Ascending aorta (tissue), 2 donors: ENCODE measurements around the gene KRTDAP. TPM values are rescaled to one million over a fixed set of nuclear protein-coding genes. Genes with fewer than 3 reads are reported as not detected.

Experiments
- DNase-seq, 2 donors: peaks; one replicate each; pipeline ENCODE4 v3.0.0-alpha.2; 2019; ENCODE audit warnings: low spot score in 2 of 2
- H3K27ac ChIP-seq, 2 donors: fragments of 200-600 bp; sonication (generic); one replicate each; pipeline ENCODE4 v1.5.1; 2016 to 2017; ENCODE audit warnings: mild to moderate bottlenecking in 1 of 2
- H3K27me3 ChIP-seq: fragments of 200-600 bp; sonication (generic); one replicate; pipeline ENCODE4 v1.5.1; 2017
- H3K36me3 ChIP-seq, 2 donors: fragments of 200-600 bp; sonication (generic); one replicate each; pipeline ENCODE4 v1.5.1; 2016
- H3K4me1 ChIP-seq, 2 donors: fragments of 200-600 bp; sonication (generic); one replicate each; pipeline ENCODE4 v1.5.1; 2016 to 2017; ENCODE audit warnings: mild to moderate bottlenecking in 1 of 2
- H3K4me3 ChIP-seq, 2 donors: fragments of 200-600 bp; sonication (generic); one replicate each; pipeline ENCODE4 v1.5.1; 2016 to 2017; ENCODE audit warnings: mild to moderate bottlenecking in 1 of 2
- H3K9me3 ChIP-seq, 2 donors: fragments of 200-600 bp; sonication (generic); one replicate each; pipeline ENCODE4 v1.5.1; 2016
- CTCF ChIP-seq, 3 experiments: fragments of 200-600 bp in 2 of 3; fragments of 450-650 bp in 1 of 3; sonication (generic) in 2 of 3; IDR thresholded peaks; one replicate each; pipeline ENCODE4 v1.5.1; 2016 to 2019; ENCODE audit warnings: antibody characterized with exemption in 3 of 3, mild to moderate bottlenecking in 1 of 3, moderate library complexity in 1 of 3
- intact Hi-C: fragments of 100-400 bp; cut with DNase I; formaldehyde crosslinking; loops from one replicate; pipeline ENCODE4 v1.15.1; 2023
- total RNA-seq: library from RNA; depleted of rRNA; stranded (reverse); fragments of >200 nt; gene quantifications from one replicate; pipeline ENCODE4 v1.1.0, GENCODE V29; 2016

The KRTDAP gene
- total RNA-seq, 1 donor from 2014 or later, result not detected

GRCh38 chr19:35533201-35533821 lies 43.0 kb upstream of the KRTDAP start, which contains the start of gene GAPDHS:
Gene GAPDHS (plus strand): TSS chr19:35533456. CDS start chr19:35533528, 72 bp downstream.
- intact Hi-C loops, result no loop called here
- Histone ChIP-seq H3K4me1 (no peaks in the 10 kb centered on the region), H3K27ac (no peak within 1 kb of the TSS), H3K27me3 (no peaks in the 10 kb centered on the region), H3K9me3 (no peaks in the 10 kb centered on the region), H3K36me3 (no peaks in the 10 kb centered on the region), H3K4me3 (no peak within 1 kb of the TSS)
- TF ChIP-seq CTCF (IDR thresholded peaks at IDR 0.05), result no peak
- DNase-seq, result no peak

DNA sequence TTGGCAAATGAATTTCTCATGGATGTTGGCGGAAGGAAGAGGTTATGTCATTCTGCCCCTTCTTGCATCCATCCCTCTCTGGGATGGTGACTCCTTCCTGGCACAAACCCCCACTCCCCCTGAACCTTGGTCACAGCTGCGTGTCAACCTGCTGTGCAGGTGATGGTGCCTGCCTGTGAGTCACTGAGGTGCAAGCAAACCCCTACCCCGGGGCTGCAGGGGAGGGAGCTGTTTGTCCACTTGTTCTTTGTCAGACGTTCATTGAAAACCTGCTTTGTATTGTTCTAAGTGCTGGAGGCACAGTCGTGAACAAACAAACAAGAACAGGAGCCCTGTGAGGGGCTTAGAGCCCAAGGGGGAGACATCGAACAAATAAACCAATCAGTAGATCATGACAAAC lies 41.0 kb upstream of the KRTDAP start:
- Histone ChIP-seq H3K4me1 (no peaks in the 10 kb centered on the region), H3K9me3 (no peaks in the 10 kb centered on the region), H3K4me3 (no peak overlapping the region), H3K27ac (no peak overlapping the region), H3K27me3 (no peaks in the 10 kb centered on the region), H3K36me3 (no peaks in the 10 kb centered on the region)
- TF ChIP-seq CTCF (IDR thresholded peaks at IDR 0.05), result no peak
- intact Hi-C loops, result no loop called here
- DNase-seq, result no peak

DNA sequence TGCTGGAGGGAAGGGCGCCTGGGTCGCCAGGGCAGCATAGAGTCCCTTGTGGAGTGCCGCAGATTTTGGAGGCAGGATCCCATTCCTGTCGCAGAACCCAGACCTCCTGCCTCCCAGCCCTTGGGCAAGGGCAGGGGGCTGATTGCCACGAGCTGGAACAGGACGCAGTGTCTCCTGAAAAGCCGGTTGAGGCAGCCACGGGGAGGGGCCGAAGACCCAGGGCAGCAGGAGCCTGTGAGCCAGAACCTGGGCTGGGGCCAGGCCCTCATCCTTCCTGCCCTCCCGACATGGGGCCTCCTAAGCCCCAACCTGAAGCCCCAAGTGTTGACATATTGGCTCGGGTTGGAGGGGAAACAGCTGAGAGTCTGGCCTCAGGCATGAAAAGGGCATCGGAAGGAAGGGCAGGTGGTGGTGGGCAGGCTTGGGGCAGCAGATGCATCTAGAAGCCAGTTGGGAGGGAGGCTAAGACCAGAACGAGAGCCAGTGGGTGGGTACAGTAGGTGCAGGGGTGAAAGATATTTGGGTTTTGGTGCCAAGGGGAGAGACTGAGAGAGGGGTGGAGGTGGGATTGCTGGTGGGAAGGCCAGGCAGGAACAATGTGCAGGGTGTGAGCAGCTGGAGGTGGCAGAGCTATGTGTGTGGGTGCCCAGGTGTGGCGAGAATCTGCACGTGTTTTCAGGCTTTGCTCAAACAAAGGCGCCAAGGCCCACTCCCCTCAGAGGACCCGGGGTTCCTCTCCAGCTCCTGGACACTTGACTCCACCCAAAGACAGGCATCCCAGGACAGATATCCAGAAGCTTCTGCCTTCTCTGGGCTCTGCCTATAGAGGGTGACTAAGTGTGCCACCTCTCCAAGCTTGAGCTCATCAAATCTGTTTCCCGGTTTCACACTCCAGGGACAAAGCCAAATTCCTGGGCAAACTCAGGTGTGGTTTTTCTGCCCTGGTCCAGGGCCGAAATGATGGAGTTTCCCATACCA lies 39.3 kb upstream of the KRTDAP start:
- Histone ChIP-seq H3K4me3 (no peak overlapping the region), H3K27me3 (no peaks in the 10 kb centered on the region), H3K9me3 (no peaks in the 10 kb centered on the region), H3K36me3 (no peaks in the 10 kb centered on the region), H3K27ac (no peak overlapping the region), H3K4me1 (no peaks in the 10 kb centered on the region)
- TF ChIP-seq CTCF (IDR thresholded peaks at IDR 0.05), result no peak
- no peak for DNase-seq
- intact Hi-C loops, result no loop called here

GRCh38 chr19:35528218-35529038 lies 38.2 kb upstream of the KRTDAP start, which contains the start of gene SBSN:
Gene SBSN (minus strand): TSS chr19:35528311. CDS start chr19:35528281, 30 bp downstream.
- Histone ChIP-seq H3K27ac (no peak within 1 kb of the TSS), H3K27me3 (no peaks in the 10 kb centered on the region), H3K4me3 (no peak within 1 kb of the TSS), H3K36me3 (no peaks in the 10 kb centered on the region), H3K4me1 (no peaks in the 10 kb centered on the region), H3K9me3 (no peaks in the 10 kb centered on the region)
- TF ChIP-seq CTCF (IDR thresholded peaks at IDR 0.05), result no peak
- DNase-seq, result no peak
- intact Hi-C loops, result no loop called here

DNA sequence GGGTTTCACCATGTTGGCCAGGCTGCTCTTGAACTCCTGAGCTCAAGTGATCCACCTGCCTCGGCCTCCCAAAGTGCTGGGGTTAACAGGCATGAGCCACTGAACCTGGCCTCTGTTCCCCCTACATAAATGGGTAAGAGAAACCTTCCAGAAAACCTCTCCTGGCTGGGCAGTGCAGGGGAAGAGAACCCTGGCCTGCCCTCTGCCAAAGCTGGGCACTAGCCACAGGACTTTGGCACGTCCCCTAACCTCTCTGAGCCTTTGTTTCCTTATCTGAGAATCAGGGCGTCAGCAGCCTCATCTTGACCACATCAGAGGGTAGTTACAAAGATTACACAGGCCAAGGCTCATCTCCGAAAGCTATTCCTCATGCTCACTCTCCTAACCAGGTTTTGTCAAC lies 35.6 kb upstream of the KRTDAP start:
- H3K27me3 ChIP-seq, result no peaks in the 10 kb centered on the region
- no peaks in the 10 kb centered on the region for H3K36me3 ChIP-seq
- no peaks in the 10 kb centered on the region for H3K9me3 ChIP-seq
- no peak for TF ChIP-seq CTCF (IDR thresholded peaks at IDR 0.05)
- H3K4me1 ChIP-seq, result no peaks in the 10 kb centered on the region
- DNase-seq, result no peak
- no peak overlapping the region for H3K27ac ChIP-seq
- no peak overlapping the region for H3K4me3 ChIP-seq
- intact Hi-C loops, result no loop called here
